Measurements from ENCODE around the gene ETF1. TPM values are rescaled to one million over a fixed set of nuclear protein-coding genes. Genes with fewer than 3 reads are reported as not detected.
A peak's percentile ranks its signal among the peaks of the same experiment; 100 is the strongest.

ETF1 gene
- 201 and 219 TPM in 2 replicates for total RNA-seq

- Mint-ChIP-seq H3K9me3 (no peaks in the 10 kb centered on the region), H3K36me3 (ENCODE audit: low read depth) (peaks cover 43% of the 10 kb centered on the region), H3K27me3 (ENCODE audit: insufficient read depth) (no peaks in the 10 kb centered on the region), H3K27ac (peak within 1 kb of the TSS; percentile 100), H3K4me3 (peak within 1 kb of the TSS; percentile 99), H3K4me1 (ENCODE audit: low read depth) (peaks cover 54% of the 10 kb centered on the region)
- DNase-seq (ENCODE audit: low spot score), result peak; percentile 100
- intact Hi-C loops (cut with micrococcal nuclease), result loop anchor here (1.0 to 10.0 kb wide), 16 partner anchors 32 to 1022 kb away; partner anchors contain the start of genes BRD8, CDC23, EGR1 and FAM13B
These were observed at the start of gene ETF1 for GRCh38 chr5:138542956-138543729. TSS of gene ETF1 (minus strand) at chr5:138543236. CDS start at chr5:138542918, 318 bp downstream.

GRCh38 chr5:138588013-138588788 lies 45.2 kb upstream of the ETF1 start:
- no peaks in the 10 kb centered on the region for H3K4me1 Mint-ChIP-seq (ENCODE audit: low read depth)
- no peaks in the 10 kb centered on the region for H3K9me3 Mint-ChIP-seq
- H3K36me3 Mint-ChIP-seq (ENCODE audit: low read depth), result no peaks in the 10 kb centered on the region
- intact Hi-C loops (cut with micrococcal nuclease), result no loop called here
- DNase-seq (ENCODE audit: low spot score), result no peak
- no peak overlapping the region for H3K4me3 Mint-ChIP-seq
- peaks cover 24% of the 10 kb centered on the region for H3K27me3 Mint-ChIP-seq (ENCODE audit: insufficient read depth)
- H3K27ac Mint-ChIP-seq, result no peak overlapping the region

GRCh38 chr5:138585157-138585556 lies 42.1 kb upstream of the ETF1 start:
- intact Hi-C loops (cut with micrococcal nuclease), result no loop called here
- peaks cover 22% of the 10 kb centered on the region for H3K27me3 Mint-ChIP-seq (ENCODE audit: insufficient read depth)
- H3K4me1 Mint-ChIP-seq (ENCODE audit: low read depth), result no peaks in the 10 kb centered on the region

GRCh38 chr5:138583984-138584637 lies 41.1 kb upstream of the ETF1 start:
- H3K27me3 Mint-ChIP-seq (ENCODE audit: insufficient read depth), result peaks cover 22% of the 10 kb centered on the region
- intact Hi-C loops (cut with micrococcal nuclease), result no loop called here
- no peak for DNase-seq (ENCODE audit: low spot score)
- no peaks in the 10 kb centered on the region for H3K36me3 Mint-ChIP-seq (ENCODE audit: low read depth)
- no peaks in the 10 kb centered on the region for H3K4me1 Mint-ChIP-seq (ENCODE audit: low read depth)
- H3K9me3 Mint-ChIP-seq, result no peaks in the 10 kb centered on the region
- no peak overlapping the region for H3K4me3 Mint-ChIP-seq
- H3K27ac Mint-ChIP-seq, result no peak overlapping the region

More at GRCh38 chr5:138585157-138585556, 42.1 kb upstream of the ETF1 start:
- Mint-ChIP-seq H3K4me3 (no peak overlapping the region), H3K9me3 (no peaks in the 10 kb centered on the region), H3K36me3 (ENCODE audit: low read depth) (no peaks in the 10 kb centered on the region), H3K27ac (no peak overlapping the region)
- DNase-seq (ENCODE audit: low spot score), result no peak

GRCh38 chr5:138582959-138583358 lies 39.9 kb upstream of the ETF1 start:
- DNase-seq (ENCODE audit: low spot score), result no peak
- peaks cover 18% of the 10 kb centered on the region for H3K27me3 Mint-ChIP-seq (ENCODE audit: insufficient read depth)
- H3K4me1 Mint-ChIP-seq (ENCODE audit: low read depth), result no peaks in the 10 kb centered on the region
- intact Hi-C loops (cut with micrococcal nuclease), result no loop called here
- H3K36me3 Mint-ChIP-seq (ENCODE audit: low read depth), result no peaks in the 10 kb centered on the region
- H3K27ac Mint-ChIP-seq, result no peak overlapping the region
- no peaks in the 10 kb centered on the region for H3K9me3 Mint-ChIP-seq
- H3K4me3 Mint-ChIP-seq, result no peak overlapping the region

- H3K27me3 Mint-ChIP-seq (ENCODE audit: insufficient read depth), result peaks cover 15% of the 10 kb centered on the region
- peaks cover 3% of the 10 kb centered on the region for H3K4me1 Mint-ChIP-seq (ENCODE audit: low read depth)
- H3K4me3 Mint-ChIP-seq, result no peak overlapping the region
- no peaks in the 10 kb centered on the region for H3K9me3 Mint-ChIP-seq
- intact Hi-C loops (cut with micrococcal nuclease), result no loop called here
- peaks cover 2% of the 10 kb centered on the region for H3K36me3 Mint-ChIP-seq (ENCODE audit: low read depth)
- no peak overlapping the region for H3K27ac Mint-ChIP-seq
- DNase-seq (ENCODE audit: low spot score), result no peak
These were observed 37.7 kb upstream of the ETF1 start for GRCh38 chr5:138580777-138581176.

- Mint-ChIP-seq H3K27ac (no peak overlapping the region), H3K4me3 (no peak overlapping the region), H3K36me3 (ENCODE audit: low read depth) (peaks cover 4% of the 10 kb centered on the region), H3K4me1 (ENCODE audit: low read depth) (peaks cover 9% of the 10 kb centered on the region), H3K27me3 (ENCODE audit: insufficient read depth) (peaks cover 15% of the 10 kb centered on the region), H3K9me3 (no peaks in the 10 kb centered on the region)
- no peak for DNase-seq (ENCODE audit: low spot score)
- intact Hi-C loops (cut with micrococcal nuclease), result no loop called here
These were observed 37.0 kb upstream of the ETF1 start for GRCh38 chr5:138580001-138580400.

GRCh38 chr5:138579517-138579863 lies 36.5 kb upstream of the ETF1 start:
- H3K27ac Mint-ChIP-seq, result no peak overlapping the region

GRCh38 chr5:138577452-138577851 lies 34.4 kb upstream of the ETF1 start:
- Mint-ChIP-seq H3K27ac (no peak overlapping the region), H3K27me3 (ENCODE audit: insufficient read depth) (peaks cover 2% of the 10 kb centered on the region), H3K9me3 (no peaks in the 10 kb centered on the region), H3K36me3 (ENCODE audit: low read depth) (peaks cover 24% of the 10 kb centered on the region), H3K4me3 (no peak overlapping the region), H3K4me1 (ENCODE audit: low read depth) (peaks cover 22% of the 10 kb centered on the region)
- no peak for DNase-seq (ENCODE audit: low spot score)
- intact Hi-C loops (cut with micrococcal nuclease), result loop anchor here (5.0 to 10.0 kb wide), 2 partner anchors 75 to 243 kb away; partner anchors contain the start of genes CDC25C and FAM53C

More at GRCh38 chr5:138579517-138579863, 36.5 kb upstream of the ETF1 start:
- intact Hi-C loops (cut with micrococcal nuclease), result loop anchor here (1.0 to 10.0 kb wide), 6 partner anchors 24 to 763 kb away; partner anchors contain the start of genes CDC25C and FAM53C
- DNase-seq (ENCODE audit: low spot score), result no peak
- Mint-ChIP-seq H3K4me3 (no peak overlapping the region), H3K4me1 (ENCODE audit: low read depth) (peaks cover 14% of the 10 kb centered on the region), H3K9me3 (no peaks in the 10 kb centered on the region), H3K36me3 (ENCODE audit: low read depth) (peaks cover 9% of the 10 kb centered on the region), H3K27me3 (ENCODE audit: insufficient read depth) (peaks cover 10% of the 10 kb centered on the region)

- Mint-ChIP-seq H3K4me3 (peak within 1 kb of the TSS; percentile 95), H3K4me1 (ENCODE audit: low read depth) (peaks cover 22% of the 10 kb centered on the region), H3K9me3 (no peaks in the 10 kb centered on the region), H3K27ac (peak within 1 kb of the TSS; percentile 100), H3K36me3 (ENCODE audit: low read depth) (peaks cover 37% of the 10 kb centered on the region), H3K27me3 (ENCODE audit: insufficient read depth) (no peaks in the 10 kb centered on the region)
- intact Hi-C loops (cut with micrococcal nuclease), result loop anchor here (1.0 to 10.0 kb wide), 14 partner anchors 32 to 985 kb away; partner anchors contain the start of genes BRD8, CDC25C, CTNNA1 and ETF1
- peak; percentile 97 for DNase-seq (ENCODE audit: low spot score)
These were observed 32.4 kb upstream of the ETF1 start, which contains the start of gene HSPA9 for GRCh38 chr5:138575194-138576015. TSS of gene HSPA9 (minus strand) at chr5:138575401. CDS start at chr5:138575318, 83 bp downstream.

- Mint-ChIP-seq H3K27ac (peak overlapping the region; percentile 100), H3K27me3 (ENCODE audit: insufficient read depth) (no peaks in the 10 kb centered on the region), H3K9me3 (no peaks in the 10 kb centered on the region), H3K4me1 (ENCODE audit: low read depth) (peaks cover 22% of the 10 kb centered on the region), H3K36me3 (ENCODE audit: low read depth) (peaks cover 41% of the 10 kb centered on the region), H3K4me3 (peak overlapping the region; percentile 95)
- DNase-seq (ENCODE audit: low spot score), result no peak
- intact Hi-C loops (cut with micrococcal nuclease), result loop anchor here (1.0 to 10.0 kb wide), 14 partner anchors 31 to 986 kb away; partner anchors contain the start of genes BRD8, CDC25C, CTNNA1 and ETF1
These were observed 31.7 kb upstream of the ETF1 start for GRCh38 chr5:138574744-138575193.
